Pancreas (tissue), 10 donors: ENCODE measurements around the gene CNOT9. TPM values are rescaled to one million over a fixed set of nuclear protein-coding genes. Genes with fewer than 3 reads are reported as not detected.

ENCODE experiments used
- ATAC-seq, 4 donors: fragments of 200-7000 bp; cut with Tn5 transposase; one replicate each; pipeline versions ENCODE4 v1.8.0 to v1.9.1; 2020; ENCODE audit warnings: mild to moderate bottlenecking in 4 of 4, moderate library complexity in 4 of 4
- DNase-seq, 6 donors: peaks; one replicate each; pipeline ENCODE4 v3.0.0-alpha.2; 2020
- FAIRE-seq: peaks from 2 replicates; lab custom pipeline; 2012; peaks lifted over from hg19 to GRCh38; lab: Jason Lieb, UNC
- H3K27ac ChIP-seq, 4 donors: fragments of 200-600 bp; sonication (generic); 1 replicate in 3 of 4; 2 replicates in 1 of 4; pipeline versions ENCODE4 v1.5.0 to v1.8.0; 2020
- H3K27me3 ChIP-seq, 4 donors: fragments of 200-600 bp; one replicate each; pipeline ENCODE4 v1.8.0; 2021
- H3K36me3 ChIP-seq, 3 donors: fragments of 200-600 bp; sonication (generic) in 1 of 3; one replicate each; pipeline versions ENCODE4 v1.5.0 to v1.8.0; 2020 to 2021
- H3K4me1 ChIP-seq, 3 donors: fragments of 200-600 bp; one replicate each; pipeline ENCODE4 v1.8.0; 2021
- H3K4me3 ChIP-seq, 4 donors: fragments of 200-600 bp; sonication (generic) in 2 of 4; one replicate each; pipeline versions ENCODE4 v1.5.0 to v1.8.0; 2020 to 2021
- H3K9me3 ChIP-seq, 4 donors: fragments of 200-600 bp; one replicate each; pipeline ENCODE4 v1.8.0; 2021
- WGBS, 2 donors: extraction: QIAGEN DNeasy Blood & Tissue Kit; methylation state at CpG; one replicate each; pipeline ENCODE4 v1.1.7; 2013; 5-methylcytosine and 5-hydroxymethylcytosine counted together
- intact Hi-C, 3 donors: fragments of 100-400 bp; cut with DNase I; formaldehyde crosslinking; loops; one replicate each; pipeline versions ENCODE4 v1.11.1 to v1.14.2; 2022
- polyA plus RNA-seq, 2 donors: library from polyadenylated mRNA; stranded (reverse); fragments of 200-250 nt; gene quantifications; one replicate each; pipeline ENCODE4 v1.2.3, GENCODE V29; 2013
- total RNA-seq, 6 donors: library from RNA; stranded (reverse); fragmentation: NEBNext Ultra II Directional in 4 of 6; extraction: Animal tissue kit (Norgen Biotek cat#: 25700) in 4 of 6; gene quantifications; one replicate each; pipeline versions ENCODE4 v1.2.1 to v1.2.4, GENCODE V29; 2021 to 2023
- TF ChIP-seq, protein P1 (sequence below), 4 donors: fragments of 200-600 bp; sonication (generic) in 3 of 4; IDR thresholded peaks; one replicate each; pipeline versions ENCODE4 v1.5.0 to v1.8.0; 2021; ENCODE audit warnings: antibody characterized with exemption in 4 of 4
- donor health status: healthy with polysubstance abuse.
- donor health status: DM: no; HTN: no; CAD: no; lungs with moderate emphysema.
- donor health status: DM: no; HTN: no; CAD: no.
- donor health status: control.
- donor health status: control.
- donor health status: Bipolar disorder and iron deficiency.
- donor health status: DM: yes; HTN: yes; CAD: no.
- donor health status: DM: no; HTN: no; CAD: no.
- donor health status: DM: no; HTN: no; CAD: no.
- donor health status: DM: yes; HTN: yes; CAD: no.

Gene CNOT9
- total and polyA plus RNA-seq, 8 donors: 10.6 to 19.3 (median 13.3) TPM

DNA sequence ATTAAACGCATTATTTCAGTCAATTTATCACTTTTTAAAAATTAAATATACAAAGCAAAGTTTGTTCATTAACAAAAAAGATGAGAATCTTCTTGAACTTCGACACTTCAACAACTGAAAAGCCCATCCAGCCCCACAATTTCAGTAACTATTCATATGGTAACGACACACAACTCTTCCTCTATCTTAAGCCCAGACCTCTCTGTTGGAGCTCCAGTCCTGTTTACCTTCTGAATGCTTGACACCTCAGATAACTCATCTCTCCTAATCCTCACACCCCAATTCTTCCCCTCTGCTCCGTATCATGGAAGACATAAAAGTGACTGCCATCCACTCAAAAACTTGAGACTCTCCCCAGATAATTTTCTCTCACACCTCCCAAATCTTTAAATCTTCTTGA lies 13.1 kb upstream of the CNOT9 start:
- Histone ChIP-seq H3K4me1 (peaks cover 0 to 8% (median 7%) of the 10 kb centered on the region in 3 donors), H3K9me3 (no peaks in the 10 kb centered on the region), H3K27me3 (no peaks in the 10 kb centered on the region), H3K36me3 (peaks cover under 1 to 31% (median 12%) of the 10 kb centered on the region in 3 donors), H3K27ac (no peak overlapping the region), H3K4me3 (no peak overlapping the region)
- FAIRE-seq (no peak), DNase-seq (no peak), ATAC-seq (no peak)
- TF ChIP-seq, protein P1, sequence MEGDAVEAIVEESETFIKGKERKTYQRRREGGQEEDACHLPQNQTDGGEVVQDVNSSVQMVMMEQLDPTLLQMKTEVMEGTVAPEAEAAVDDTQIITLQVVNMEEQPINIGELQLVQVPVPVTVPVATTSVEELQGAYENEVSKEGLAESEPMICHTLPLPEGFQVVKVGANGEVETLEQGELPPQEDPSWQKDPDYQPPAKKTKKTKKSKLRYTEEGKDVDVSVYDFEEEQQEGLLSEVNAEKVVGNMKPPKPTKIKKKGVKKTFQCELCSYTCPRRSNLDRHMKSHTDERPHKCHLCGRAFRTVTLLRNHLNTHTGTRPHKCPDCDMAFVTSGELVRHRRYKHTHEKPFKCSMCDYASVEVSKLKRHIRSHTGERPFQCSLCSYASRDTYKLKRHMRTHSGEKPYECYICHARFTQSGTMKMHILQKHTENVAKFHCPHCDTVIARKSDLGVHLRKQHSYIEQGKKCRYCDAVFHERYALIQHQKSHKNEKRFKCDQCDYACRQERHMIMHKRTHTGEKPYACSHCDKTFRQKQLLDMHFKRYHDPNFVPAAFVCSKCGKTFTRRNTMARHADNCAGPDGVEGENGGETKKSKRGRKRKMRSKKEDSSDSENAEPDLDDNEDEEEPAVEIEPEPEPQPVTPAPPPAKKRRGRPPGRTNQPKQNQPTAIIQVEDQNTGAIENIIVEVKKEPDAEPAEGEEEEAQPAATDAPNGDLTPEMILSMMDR (IDR thresholded peaks at IDR 0.05): no peak
- WGBS, 2 donors: 85 to 89% methylated on average over 4 of the region's 4 CpGs
- intact Hi-C loops: no loop called here

DNA sequence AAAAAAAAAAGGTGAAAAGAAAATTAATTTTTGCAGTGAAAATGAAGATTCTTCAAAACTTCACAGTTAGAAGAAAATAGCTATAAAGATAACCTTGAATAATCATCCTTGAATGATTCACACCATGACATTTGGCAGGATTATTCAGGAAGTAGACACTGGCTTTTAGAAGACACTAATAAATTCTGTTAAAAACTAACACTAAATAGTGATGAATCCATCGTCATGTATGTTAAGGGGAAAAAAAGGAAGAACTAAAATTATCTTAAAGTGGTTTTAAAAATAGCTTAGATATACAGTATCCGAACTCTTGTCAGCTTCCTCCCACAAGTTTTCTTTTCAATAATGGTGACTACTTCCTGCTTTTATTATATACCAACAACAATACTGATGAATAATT lies 10.7 kb upstream of the CNOT9 start:
- DNase-seq (no peak), FAIRE-seq (no peak), ATAC-seq (no peak)
- Histone ChIP-seq H3K4me3 (no peak overlapping the region), H3K27ac (no peak overlapping the region), H3K9me3 (no peaks in the 10 kb centered on the region), H3K36me3 (peaks cover 4 to 22% (median 5%) of the 10 kb centered on the region in 3 donors), H3K4me1 (peaks cover 0 to 8% (median 7%) of the 10 kb centered on the region in 3 donors), H3K27me3 (no peaks in the 10 kb centered on the region)
- intact Hi-C loops: no loop called here
- TF ChIP-seq, protein P1 (IDR thresholded peaks at IDR 0.05): no peak
- 37 to 45% methylated on average over 2 of the region's 2 CpGs for WGBS, 2 donors

DNA sequence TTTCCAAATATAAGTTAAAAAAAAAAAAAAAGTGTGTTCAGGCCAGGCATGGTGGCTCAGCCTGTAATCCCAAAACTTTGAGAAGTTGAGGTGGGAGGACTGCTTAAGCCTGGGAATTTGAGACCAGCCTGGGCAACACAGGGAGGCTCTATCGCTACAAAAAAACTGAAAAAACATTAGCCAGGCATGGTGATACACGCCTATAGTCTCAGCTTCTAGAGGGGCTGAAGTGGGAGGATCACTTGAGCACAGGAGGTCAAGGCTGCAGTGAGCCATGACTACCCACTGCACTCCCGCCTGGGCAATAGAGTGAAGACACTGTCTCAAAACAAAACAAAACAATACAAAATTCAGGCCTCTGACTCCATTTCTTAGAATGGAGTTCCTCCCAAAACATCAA lies 9.7 kb upstream of the CNOT9 start:
- FAIRE-seq: no peak
- DNase-seq: no peak
- no peaks in the 10 kb centered on the region for H3K9me3 ChIP-seq
- 93 to 96% methylated on average over 3 of the region's 3 CpGs for WGBS, 2 donors
- H3K4me1 ChIP-seq: peaks cover 0 to 8% (median 7%) of the 10 kb centered on the region in 3 donors
- no peak overlapping the region for H3K4me3 ChIP-seq
- H3K36me3 ChIP-seq: peaks cover 0 to 14% (median 4%) of the 10 kb centered on the region in 3 donors
- intact Hi-C loops: no loop called here
- no peaks in the 10 kb centered on the region for H3K27me3 ChIP-seq
- TF ChIP-seq, protein P1 (IDR thresholded peaks at IDR 0.05): no peak
- no peak overlapping the region for H3K27ac ChIP-seq
- ATAC-seq: no peak

DNA sequence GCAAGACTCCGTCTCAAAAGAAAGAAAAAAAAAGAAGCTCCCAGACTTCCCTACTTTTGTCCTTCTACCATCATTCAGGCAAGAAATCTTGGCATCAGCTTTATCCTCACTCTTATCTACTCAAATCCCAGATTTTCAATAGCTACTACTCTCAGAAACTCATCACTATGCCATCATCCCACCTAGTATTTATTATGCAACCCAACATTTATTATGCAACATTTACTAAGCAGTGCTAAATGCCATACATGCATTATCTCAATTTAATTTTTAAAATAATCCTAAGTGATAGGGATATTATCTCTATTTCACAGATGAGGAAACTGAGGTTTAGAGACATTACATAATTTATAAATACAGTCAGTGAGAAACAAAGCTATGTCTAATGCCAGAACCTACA lies 4.6 kb upstream of the CNOT9 start:
- TF ChIP-seq, protein P1 (IDR thresholded peaks at IDR 0.05): no peak
- intact Hi-C loops: no loop called here

DNA sequence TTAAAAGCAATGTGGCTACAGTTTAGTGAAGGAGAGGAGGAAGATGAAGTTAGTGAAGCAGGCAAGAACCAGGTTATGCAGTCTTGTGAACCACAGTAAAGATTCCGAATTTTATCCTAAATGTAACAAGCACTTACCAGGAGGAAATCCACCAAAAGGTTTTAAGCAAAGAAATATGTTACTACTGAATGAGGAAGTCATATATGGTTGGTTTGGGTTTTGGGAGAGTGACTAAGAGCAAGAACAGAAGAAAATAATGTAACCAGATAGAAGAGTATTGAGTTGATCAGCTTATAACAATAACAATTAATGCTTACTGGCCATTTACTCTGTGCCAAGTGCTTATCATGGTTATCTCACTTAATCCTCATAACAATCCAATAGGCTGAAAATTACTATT lies 2.3 kb upstream of the CNOT9 start:
- H3K9me3 ChIP-seq: no peaks in the 10 kb centered on the region
- no peaks in the 10 kb centered on the region for H3K27me3 ChIP-seq
- DNase-seq (no peak), FAIRE-seq (no peak), ATAC-seq (no peak)
- H3K4me1 ChIP-seq: peaks cover 0 to 29% (median 18%) of the 10 kb centered on the region in 3 donors
- intact Hi-C loops: no loop called here
- peaks cover 0 to 4% (median 0%) of the 10 kb centered on the region in 3 donors for H3K36me3 ChIP-seq
- TF ChIP-seq, protein P1 (IDR thresholded peaks at IDR 0.05): no peak
- H3K27ac ChIP-seq: no peak overlapping the region
- WGBS, 2 donors: 69 to 88% methylated on average over 1 of the region's 1 CpG
- H3K4me3 ChIP-seq: no peak overlapping the region

More for the DNA sequence above, 4.6 kb upstream of the CNOT9 start:
- Histone ChIP-seq H3K9me3 (no peaks in the 10 kb centered on the region), H3K4me1 (peaks cover 0 to 12% (median 11%) of the 10 kb centered on the region in 3 donors), H3K36me3 (peaks cover 0 to 4% (median 4%) of the 10 kb centered on the region in 3 donors), H3K27ac (no peak overlapping the region), H3K27me3 (no peaks in the 10 kb centered on the region), H3K4me3 (no peak overlapping the region)
- ATAC-seq (no peak), FAIRE-seq (no peak), DNase-seq (no peak)
- WGBS, 2 donors: 71 to 100% methylated on average over 1 of the region's 1 CpG
